DND-41 (cell line): Measurements from ENCODE around the gene CNRIP1.

Experiments
- CTCF ChIP-seq: IDR thresholded peaks from 2 replicates; pipeline ENCODE4 v1.5.1; 2012; ENCODE audit warnings: borderline replicate concordance, low read length, moderate library complexity, mild to moderate bottlenecking; ENCODE audit not compliant: poor library complexity, severe bottlenecking; ENCODE audit errors: extremely low read depth
- EZH2 ChIP-seq: IDR thresholded peaks from 3 replicates; pipeline ENCODE4 v1.6.1; 2012; ENCODE audit warnings: borderline replicate concordance, low read depth, mild to moderate bottlenecking, moderate library complexity, low read length, inconsistent platforms; ENCODE audit not compliant: severe bottlenecking

GRCh38 chr2:68287580-68288441 lies 31.9 kb downstream of the CNRIP1 start:
- TF ChIP-seq CTCF (no peak), EZH2 (no peak)
